Upper lobe of left lung (tissue), 6 donors: ENCODE data around the gene MT4. TPM values are rescaled to one million over a fixed set of nuclear protein-coding genes. Genes with fewer than 3 reads are reported as not detected.

Source experiments
- ATAC-seq, 2 donors: fragments of 200-7000 bp; cut with Tn5 transposase; one replicate each; pipeline ENCODE4 v1.9.1; 2022; ENCODE audit warnings: mild to moderate bottlenecking in 2 of 2, moderate library complexity in 2 of 2; ENCODE audit not compliant: low FRiP score in 2 of 2
- DNase-seq, 2 donors: peaks; one replicate each; pipeline ENCODE4 v3.0.0-alpha.2; 2019 to 2020
- H3K27ac ChIP-seq, 4 donors: fragments of 200-600 bp; sonication (generic); one replicate each; pipeline ENCODE4 v1.5.1; 2016 to 2019
- H3K27me3 ChIP-seq, 4 donors: fragments of 200-600 bp; sonication (generic); one replicate each; pipeline ENCODE4 v1.5.1; 2017 to 2019
- H3K36me3 ChIP-seq, 4 donors: fragments of 200-600 bp; sonication (generic); one replicate each; pipeline ENCODE4 v1.5.1; 2016 to 2019
- H3K4me1 ChIP-seq, 4 donors: fragments of 200-600 bp; sonication (generic); one replicate each; pipeline ENCODE4 v1.5.1; 2018 to 2019
- H3K4me3 ChIP-seq, 4 donors: fragments of 200-600 bp; sonication (generic); one replicate each; pipeline ENCODE4 v1.5.1; 2017 to 2019; ENCODE audit warnings: mild to moderate bottlenecking in 2 of 4, moderate library complexity in 1 of 4
- H3K9me3 ChIP-seq, 4 donors: fragments of 200-600 bp; sonication (generic); one replicate each; pipeline ENCODE4 v1.5.1; 2018 to 2019
- CTCF ChIP-seq, 6 experiments: fragments of 450-650 bp in 4 of 6; fragments of 200-600 bp in 2 of 6; sonication (generic) in 2 of 6; IDR thresholded peaks; one replicate each; pipeline ENCODE4 v1.5.1; 2016 to 2019; ENCODE audit warnings: antibody characterized with exemption in 6 of 6
- EP300 ChIP-seq, 4 donors: sonication (generic); formaldehyde crosslinking; IDR thresholded peaks; one replicate each; pipeline ENCODE4 v1.5.1; 2017; ENCODE audit warnings: antibody characterized with exemption in 4 of 4, control low read depth in 2 of 4
- POLR2A ChIP-seq, 4 donors: fragments of 450-650 bp; IDR thresholded peaks; one replicate each; pipeline ENCODE4 v1.5.1; 2016 to 2017; ENCODE audit warnings: antibody characterized with exemption in 4 of 4, mild to moderate bottlenecking in 2 of 4
- POLR2AphosphoS5 ChIP-seq, 2 donors: sonication (generic); formaldehyde crosslinking; IDR thresholded peaks; one replicate each; pipeline ENCODE4 v1.5.1; 2017; ENCODE audit warnings: antibody characterized with exemption in 2 of 2
- WGBS, 2 donors: methylation state at CpG; one replicate each; pipeline ENCODE4 v1.1.5; 2017 to 2018; 5-methylcytosine and 5-hydroxymethylcytosine counted together
- total RNA-seq, 6 donors: library from RNA; depleted of rRNA in 4 of 6; stranded (reverse); fragments of >200 nt in 4 of 6; gene quantifications; one replicate each; pipeline versions ENCODE4 v1.1.0 to v1.2.1, GENCODE V29; 2016 to 2021
- donor health status: DM: no; HTN: no; CAD: no; lungs with moderate emphysema.
- donor health status: DM: no; HTN: yes; CAD: no; lungs with severe emphysema.

The MT4 gene
- total RNA-seq, 6 donors from 2014 or later: not detected

GRCh38 chr16:56610017-56610608 lies 45.2 kb downstream of the MT4 start:
- TF ChIP-seq EP300 (IDR thresholded peaks at IDR 0.05) (peak; percentile 87 to 98 (median 94)), POLR2A (IDR thresholded peaks at IDR 0.05) (peak in 3 of 4 donors; percentile 41 to 73 (median 46)), CTCF (IDR thresholded peaks at IDR 0.05) (no peak), POLR2AphosphoS5 (IDR thresholded peaks at IDR 0.05) (peak; percentile 97 to 99)
- Histone ChIP-seq H3K36me3 (no peaks in the 10 kb centered on the region), H3K4me1 (peaks cover 36 to 60% (median 47%) of the 10 kb centered on the region in 4 donors), H3K4me3 (peak overlapping the region in 3 of 4 donors; percentile 55 to 80 (median 73)), H3K27me3 (no peaks in the 10 kb centered on the region), H3K9me3 (no peaks in the 10 kb centered on the region), H3K27ac (peak overlapping the region; percentile 91 to 98 (median 94))
- peak in 1 of 2 donors; percentile 72 for DNase-seq
- 26 to 29% methylated on average over 10 of the region's 10 CpGs for WGBS, 2 donors
- peak in 1 of 2 donors; percentile 38 for ATAC-seq

GRCh38 chr16:56610609-56611111 lies 45.8 kb downstream of the MT4 start:
- TF ChIP-seq POLR2A (IDR thresholded peaks at IDR 0.05) (no peak), CTCF (IDR thresholded peaks at IDR 0.05) (no peak), POLR2AphosphoS5 (IDR thresholded peaks at IDR 0.05) (no peak), EP300 (IDR thresholded peaks at IDR 0.05) (no peak)
- Histone ChIP-seq H3K9me3 (no peaks in the 10 kb centered on the region), H3K4me3 (peak overlapping the region in 3 of 4 donors; percentile 55 to 80 (median 73)), H3K4me1 (peaks cover 31 to 54% (median 44%) of the 10 kb centered on the region in 4 donors), H3K27me3 (no peaks in the 10 kb centered on the region), H3K36me3 (no peaks in the 10 kb centered on the region), H3K27ac (peak overlapping the region; percentile 91 to 98 (median 94))
- no peak for ATAC-seq
- no peak for DNase-seq
- 44 to 56% methylated on average over 2 of the region's 2 CpGs for WGBS, 2 donors

GRCh38 chr16:56611281-56611833 lies 46.5 kb downstream of the MT4 start:
- no peak overlapping the region for H3K4me3 ChIP-seq
- peak in 1 of 2 donors; percentile 50 for DNase-seq
- TF ChIP-seq CTCF (IDR thresholded peaks at IDR 0.05): no peak
- peak in 1 of 4 donors; percentile 2 for TF ChIP-seq EP300 (IDR thresholded peaks at IDR 0.05)
- TF ChIP-seq POLR2A (IDR thresholded peaks at IDR 0.05): no peak
- TF ChIP-seq POLR2AphosphoS5 (IDR thresholded peaks at IDR 0.05): peak; percentile 43 to 80
- no peaks in the 10 kb centered on the region for H3K27me3 ChIP-seq
- no peak for ATAC-seq
- WGBS, 2 donors: 77 to 81% methylated on average over 2 of the region's 2 CpGs
- peaks cover 24 to 47% (median 37%) of the 10 kb centered on the region in 4 donors for H3K4me1 ChIP-seq
- peak overlapping the region; percentile 91 to 98 (median 94) for H3K27ac ChIP-seq
- no peaks in the 10 kb centered on the region for H3K36me3 ChIP-seq
- no peaks in the 10 kb centered on the region for H3K9me3 ChIP-seq

- ATAC-seq (no peak), DNase-seq (no peak)
- no peak overlapping the region for H3K4me3 ChIP-seq
- H3K9me3 ChIP-seq: no peaks in the 10 kb centered on the region
- H3K4me1 ChIP-seq: peaks cover 28 to 44% (median 35%) of the 10 kb centered on the region in 4 donors
- no peaks in the 10 kb centered on the region for H3K36me3 ChIP-seq
- TF ChIP-seq EP300 (IDR thresholded peaks at IDR 0.05): no peak
- no peak for TF ChIP-seq CTCF (IDR thresholded peaks at IDR 0.05)
- no peak for TF ChIP-seq POLR2AphosphoS5 (IDR thresholded peaks at IDR 0.05)
- no peak for TF ChIP-seq POLR2A (IDR thresholded peaks at IDR 0.05)
- H3K27me3 ChIP-seq: no peaks in the 10 kb centered on the region
- H3K27ac ChIP-seq: no peak overlapping the region
These were observed 48.8 kb downstream of the MT4 start for GRCh38 chr16:56613706-56614105.
